ENCODE results near the gene SLC6A11.

SLC6A11 gene

DNA sequence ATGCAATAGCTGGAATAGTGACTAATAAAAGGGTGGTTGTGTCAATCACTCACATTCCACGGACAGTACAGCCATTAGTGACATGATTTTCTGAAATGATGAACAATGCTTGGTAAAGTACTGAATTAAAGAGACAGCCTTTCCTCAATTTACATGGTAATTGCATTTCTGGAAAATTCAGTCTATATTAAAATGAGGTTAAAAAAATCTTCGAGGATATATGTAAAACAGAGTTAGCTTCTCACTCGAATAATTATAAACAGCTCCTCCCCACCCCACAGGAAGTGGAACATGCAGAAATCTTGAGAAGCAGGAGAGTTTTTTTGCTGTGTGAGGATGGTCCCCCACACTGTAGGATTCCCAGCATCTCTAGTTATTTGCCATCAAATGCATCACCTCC, 42.1 kb downstream of the SLC6A11 start:
- intact Hi-C loops (cut with DNase I; ENCODE audit: low total_unique reads): no loop called here
- Histone ChIP-seq H3K27me3 (peaks cover 0 to 27% of the 10 kb centered on the region in 2 donors), H3K9me3 (no peaks in the 10 kb centered on the region), H3K36me3 (no peaks in the 10 kb centered on the region), H3K4me3 (no peak overlapping the region), H3K4me1 (no peaks in the 10 kb centered on the region), H3K27ac (no peak overlapping the region)
- DNase-seq: no peak
- TF ChIP-seq, protein P1, sequence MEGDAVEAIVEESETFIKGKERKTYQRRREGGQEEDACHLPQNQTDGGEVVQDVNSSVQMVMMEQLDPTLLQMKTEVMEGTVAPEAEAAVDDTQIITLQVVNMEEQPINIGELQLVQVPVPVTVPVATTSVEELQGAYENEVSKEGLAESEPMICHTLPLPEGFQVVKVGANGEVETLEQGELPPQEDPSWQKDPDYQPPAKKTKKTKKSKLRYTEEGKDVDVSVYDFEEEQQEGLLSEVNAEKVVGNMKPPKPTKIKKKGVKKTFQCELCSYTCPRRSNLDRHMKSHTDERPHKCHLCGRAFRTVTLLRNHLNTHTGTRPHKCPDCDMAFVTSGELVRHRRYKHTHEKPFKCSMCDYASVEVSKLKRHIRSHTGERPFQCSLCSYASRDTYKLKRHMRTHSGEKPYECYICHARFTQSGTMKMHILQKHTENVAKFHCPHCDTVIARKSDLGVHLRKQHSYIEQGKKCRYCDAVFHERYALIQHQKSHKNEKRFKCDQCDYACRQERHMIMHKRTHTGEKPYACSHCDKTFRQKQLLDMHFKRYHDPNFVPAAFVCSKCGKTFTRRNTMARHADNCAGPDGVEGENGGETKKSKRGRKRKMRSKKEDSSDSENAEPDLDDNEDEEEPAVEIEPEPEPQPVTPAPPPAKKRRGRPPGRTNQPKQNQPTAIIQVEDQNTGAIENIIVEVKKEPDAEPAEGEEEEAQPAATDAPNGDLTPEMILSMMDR (IDR thresholded peaks at IDR 0.05): no peak

GRCh38 chr3:10867384-10867783, 51.4 kb downstream of the SLC6A11 start:
- Histone ChIP-seq H3K4me1 (no peaks in the 10 kb centered on the region), H3K36me3 (no peaks in the 10 kb centered on the region), H3K27me3 (peaks cover 0 to 15% of the 10 kb centered on the region in 2 donors), H3K9me3 (no peaks in the 10 kb centered on the region), H3K4me3 (no peak overlapping the region), H3K27ac (no peak overlapping the region)
- intact Hi-C loops (cut with DNase I; ENCODE audit: low total_unique reads): no loop called here
- TF ChIP-seq, protein P1 (IDR thresholded peaks at IDR 0.05): no peak
- DNase-seq: no peak

DNA sequence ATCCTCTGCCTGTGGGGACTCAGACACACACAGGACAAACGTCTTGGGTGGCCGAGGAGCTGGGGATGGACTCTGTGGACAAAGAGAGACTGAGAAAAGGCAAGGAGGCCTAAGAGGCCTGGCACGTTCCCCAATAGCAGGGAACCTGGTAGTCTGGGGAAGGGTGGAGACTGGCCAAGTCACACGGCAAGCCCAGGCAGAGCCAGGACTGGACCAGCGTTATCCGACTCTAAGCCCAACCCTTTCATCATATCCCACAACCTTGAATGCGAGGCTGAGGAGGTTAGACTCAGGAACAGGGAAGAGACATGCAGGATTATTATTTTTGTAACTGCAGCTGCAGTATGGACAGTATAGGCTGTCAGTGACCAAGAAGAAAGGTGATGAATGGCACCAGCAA, 53.4 kb downstream of the SLC6A11 start:
- no peak overlapping the region for H3K27ac ChIP-seq
- no peak for DNase-seq
- H3K27me3 ChIP-seq: peaks cover 0 to 12% of the 10 kb centered on the region in 2 donors
- H3K4me3 ChIP-seq: no peak overlapping the region
- no peaks in the 10 kb centered on the region for H3K36me3 ChIP-seq
- TF ChIP-seq, protein P1 (IDR thresholded peaks at IDR 0.05): no peak
- H3K9me3 ChIP-seq: no peaks in the 10 kb centered on the region
- no peaks in the 10 kb centered on the region for H3K4me1 ChIP-seq
- intact Hi-C loops (cut with DNase I; ENCODE audit: low total_unique reads): no loop called here

DNA sequence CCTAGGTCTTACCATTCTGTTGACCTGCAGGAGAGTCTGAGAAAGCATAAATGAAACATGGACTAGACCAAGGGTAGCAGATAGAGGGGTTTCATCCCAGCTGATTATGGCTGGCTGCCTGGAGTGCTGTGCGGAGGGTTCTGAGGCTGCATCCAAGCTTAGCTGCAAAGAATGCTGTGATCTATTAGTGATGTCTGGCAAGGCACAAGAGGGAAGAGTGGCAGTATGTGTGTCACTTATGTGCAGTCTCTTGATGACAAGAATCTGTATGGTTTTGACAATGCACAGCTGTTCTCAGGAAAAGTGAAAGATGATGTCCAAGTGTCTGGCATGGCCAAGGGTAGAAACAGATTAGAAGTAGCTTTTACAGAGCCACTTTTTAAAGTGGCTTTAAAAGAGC, 54.3 kb downstream of the SLC6A11 start:
- Histone ChIP-seq H3K36me3 (no peaks in the 10 kb centered on the region), H3K27ac (no peak overlapping the region), H3K27me3 (peaks cover 0 to 15% of the 10 kb centered on the region in 2 donors), H3K4me3 (no peak overlapping the region), H3K9me3 (no peaks in the 10 kb centered on the region), H3K4me1 (no peaks in the 10 kb centered on the region)
- DNase-seq: no peak
- TF ChIP-seq, protein P1 (IDR thresholded peaks at IDR 0.05): no peak
- intact Hi-C loops (cut with DNase I; ENCODE audit: low total_unique reads): no loop called here

DNA sequence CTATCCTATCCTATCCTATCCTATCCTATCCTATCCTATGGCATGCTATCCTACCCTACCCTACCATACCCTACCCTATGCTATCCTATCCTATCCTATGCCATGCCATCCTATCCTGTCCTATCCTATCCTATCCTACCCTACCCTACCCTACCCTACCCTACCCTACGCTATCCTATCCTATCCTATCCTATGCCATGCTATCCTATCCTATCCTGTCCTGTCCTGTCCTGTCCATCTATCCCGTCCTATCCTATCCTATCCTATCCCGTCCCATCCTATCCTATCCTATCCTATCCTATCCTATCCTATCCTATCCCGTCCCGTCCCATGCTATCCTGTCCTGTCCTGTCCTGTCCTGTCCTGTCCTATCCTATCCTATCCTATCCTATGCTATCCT, 57.4 kb downstream of the SLC6A11 start:
- DNase-seq: no peak
- H3K27me3 ChIP-seq: peaks cover 0 to 19% of the 10 kb centered on the region in 2 donors
- intact Hi-C loops (cut with DNase I; ENCODE audit: low total_unique reads): no loop called here
- no peak overlapping the region for H3K27ac ChIP-seq
- no peaks in the 10 kb centered on the region for H3K36me3 ChIP-seq
- no peaks in the 10 kb centered on the region for H3K4me1 ChIP-seq
- TF ChIP-seq, protein P1 (IDR thresholded peaks at IDR 0.05): no peak
- H3K4me3 ChIP-seq: no peak overlapping the region
- no peaks in the 10 kb centered on the region for H3K9me3 ChIP-seq

DNA sequence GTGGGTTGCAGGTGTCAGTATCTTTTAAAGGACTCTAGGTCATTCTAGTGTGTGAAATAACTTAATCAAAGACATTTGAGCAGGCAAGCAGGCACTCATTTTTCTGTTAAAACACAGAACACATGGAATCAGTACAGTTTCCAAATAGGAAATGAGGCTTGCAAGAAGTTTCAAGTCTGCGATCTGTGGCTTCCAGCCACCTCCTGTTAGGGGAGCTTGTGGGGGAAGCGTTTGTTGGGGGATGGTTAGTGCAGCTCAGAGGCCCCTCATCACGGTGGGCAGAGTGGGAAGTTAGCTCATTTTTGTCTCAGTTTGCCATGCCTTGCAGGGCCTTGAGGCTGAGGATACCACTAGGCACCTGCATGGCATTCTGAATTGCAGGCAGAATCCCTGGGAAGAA, 59.9 kb downstream of the SLC6A11 start:
- TF ChIP-seq, protein P1 (IDR thresholded peaks at IDR 0.05): no peak
- Histone ChIP-seq H3K4me3 (no peak overlapping the region), H3K9me3 (no peaks in the 10 kb centered on the region), H3K27me3 (peaks cover 0 to 19% of the 10 kb centered on the region in 2 donors), H3K4me1 (no peaks in the 10 kb centered on the region), H3K36me3 (no peaks in the 10 kb centered on the region), H3K27ac (no peak overlapping the region)
- intact Hi-C loops (cut with DNase I; ENCODE audit: low total_unique reads): no loop called here
- DNase-seq: no peak

Measured in tibial artery (tissue), 4 donors.